Tibial artery (tissue), 4 donors: ENCODE measurements around the gene PRKG1.

Experiments
- DNase-seq, 2 donors: peaks; one replicate each; pipeline ENCODE4 v3.0.0-alpha.2; 2019
- H3K27ac ChIP-seq, 2 donors: fragments of 200-600 bp; sonication (generic) in 1 of 2; 1 replicate in 1 of 2; 2 replicates in 1 of 2; pipeline ENCODE4 v1.5.1; 2018 to 2019; ENCODE audit warnings: mild to moderate bottlenecking in 1 of 2
- H3K27me3 ChIP-seq, 2 donors: fragments of 200-600 bp; sonication (generic) in 1 of 2; one replicate each; pipeline versions ENCODE4 v1.5.1 to v1.6.0; 2016 to 2019
- H3K36me3 ChIP-seq, 3 donors: fragments of 200-600 bp; sonication (generic) in 2 of 3; one replicate each; pipeline ENCODE4 v1.5.1; 2016 to 2019; ENCODE audit warnings: mild to moderate bottlenecking in 2 of 3
- H3K4me1 ChIP-seq, 4 donors: fragments of 200-600 bp; sonication (generic) in 2 of 4; 1 replicate in 3 of 4; 2 replicates in 1 of 4; pipeline ENCODE4 v1.5.1; 2016 to 2019
- H3K4me3 ChIP-seq, 2 donors: fragments of 200-600 bp; sonication (generic) in 1 of 2; 1 replicate in 1 of 2; 2 replicates in 1 of 2; pipeline ENCODE4 v1.5.1; 2018 to 2019; ENCODE audit warnings: mild to moderate bottlenecking in 2 of 2
- H3K9me3 ChIP-seq, 3 donors: fragments of 200-600 bp; sonication (generic) in 1 of 3; one replicate each; pipeline ENCODE4 v1.5.1; 2016 to 2019
- CTCF ChIP-seq, 2 experiments: fragments of 200-600 bp in 1 of 2; fragments of 450-650 bp in 1 of 2; IDR thresholded peaks; one replicate each; pipeline ENCODE4 v1.5.1; 2017 to 2019; ENCODE audit warnings: antibody characterized with exemption in 2 of 2, mild to moderate bottlenecking in 1 of 2, moderate library complexity in 1 of 2
- intact Hi-C: fragments of 100-400 bp; cut with DNase I; formaldehyde crosslinking; loops from one replicate; pipeline ENCODE4 v1.15.0; 2023; ENCODE audit warnings: low total_unique reads

Gene PRKG1

GRCh38 chr10:52050429-52051047, 976.3 kb downstream of the PRKG1 start:
- peaks cover 0 to 6% (median 0%) of the 10 kb centered on the region in 3 donors for H3K36me3 ChIP-seq
- TF ChIP-seq CTCF (IDR thresholded peaks at IDR 0.05) = no peak
- H3K9me3 ChIP-seq = no peaks in the 10 kb centered on the region
- no peaks in the 10 kb centered on the region for H3K27me3 ChIP-seq
- no peaks in the 10 kb centered on the region for H3K4me1 ChIP-seq
- DNase-seq = no peak
- no peak overlapping the region for H3K27ac ChIP-seq
- H3K4me3 ChIP-seq = no peak overlapping the region
- intact Hi-C loops = no loop called here

GRCh38 chr10:52053497-52053896, 979.2 kb downstream of the PRKG1 start:
- Histone ChIP-seq H3K4me3 (no peak overlapping the region), H3K36me3 (peaks cover 0 to 6% (median 0%) of the 10 kb centered on the region in 3 donors), H3K27me3 (no peaks in the 10 kb centered on the region), H3K9me3 (no peaks in the 10 kb centered on the region), H3K27ac (no peak overlapping the region), H3K4me1 (no peaks in the 10 kb centered on the region)
- intact Hi-C loops = no loop called here
- no peak for TF ChIP-seq CTCF (IDR thresholded peaks at IDR 0.05)
- no peak for DNase-seq

- no peaks in the 10 kb centered on the region for H3K9me3 ChIP-seq
- no peak for DNase-seq
- no peaks in the 10 kb centered on the region for H3K27me3 ChIP-seq
- TF ChIP-seq CTCF (IDR thresholded peaks at IDR 0.05) = no peak
- peaks cover 0 to 6% (median 0%) of the 10 kb centered on the region in 3 donors for H3K36me3 ChIP-seq
- no peak overlapping the region for H3K4me3 ChIP-seq
- H3K27ac ChIP-seq = no peak overlapping the region
- intact Hi-C loops = no loop called here
- H3K4me1 ChIP-seq = no peaks in the 10 kb centered on the region
These were observed 982.0 kb downstream of the PRKG1 start for GRCh38 chr10:52056291-52056690.

- Histone ChIP-seq H3K9me3 (no peaks in the 10 kb centered on the region), H3K36me3 (peaks cover 0 to 25% (median 11%) of the 10 kb centered on the region in 3 donors), H3K4me3 (no peak overlapping the region), H3K4me1 (no peaks in the 10 kb centered on the region), H3K27ac (no peak overlapping the region), H3K27me3 (no peaks in the 10 kb centered on the region)
- TF ChIP-seq CTCF (IDR thresholded peaks at IDR 0.05) = no peak
- no peak for DNase-seq
- intact Hi-C loops = no loop called here
These were observed 984.8 kb downstream of the PRKG1 start for GRCh38 chr10:52059089-52059488.

GRCh38 chr10:52063159-52063558, 988.9 kb downstream of the PRKG1 start:
- no peak overlapping the region for H3K27ac ChIP-seq
- no peaks in the 10 kb centered on the region for H3K4me1 ChIP-seq
- no peak for TF ChIP-seq CTCF (IDR thresholded peaks at IDR 0.05)
- H3K9me3 ChIP-seq = no peaks in the 10 kb centered on the region
- H3K27me3 ChIP-seq = no peaks in the 10 kb centered on the region
- DNase-seq = no peak
- no peak overlapping the region for H3K4me3 ChIP-seq
- intact Hi-C loops = no loop called here
- H3K36me3 ChIP-seq = peaks cover 0 to 23% (median 17%) of the 10 kb centered on the region in 3 donors
